D341Med (cell line): ENCODE results near the gene TP73.
A peak's percentile ranks its signal among the peaks of the same experiment; 100 is the strongest.

Experiments
- DNase-seq: peaks from one replicate; pipeline ENCODE4 v3.0.0; 2012; ENCODE audit warnings: low spot score

Gene TP73

GRCh38 chr1:3651930-3652547, at the start of gene TP73:
TP73 (plus strand) TSS chr1:3652516; CDS start chr1:3682366, 29,850 bp downstream.
- peak; percentile 84 for DNase-seq

GRCh38 chr1:3603156-3603555, 49.2 kb upstream of the TP73 start:
- no peak for DNase-seq

GRCh38 chr1:3603571-3604467, 48.5 kb upstream of the TP73 start:
- DNase-seq: no peak

GRCh38 chr1:3604468-3604974, 47.8 kb upstream of the TP73 start:
- no peak for DNase-seq

- DNase-seq: no peak
These were observed 47.1 kb upstream of the TP73 start for GRCh38 chr1:3604997-3605823.

GRCh38 chr1:3606779-3607702, 45.3 kb upstream of the TP73 start:
- no peak for DNase-seq

- DNase-seq: no peak
These were observed 44.6 kb upstream of the TP73 start for GRCh38 chr1:3607703-3608065.

GRCh38 chr1:3608154-3608553, 44.2 kb upstream of the TP73 start:
- no peak for DNase-seq

GRCh38 chr1:3609016-3609768, 43.1 kb upstream of the TP73 start:
- DNase-seq: no peak

GRCh38 chr1:3609769-3610526, 42.4 kb upstream of the TP73 start:
- no peak for DNase-seq

- DNase-seq: no peak
These were observed 41.7 kb upstream of the TP73 start for GRCh38 chr1:3610527-3611169.

- peak; percentile 82 for DNase-seq
These were observed 40.9 kb upstream of the TP73 start, which contains the start of gene MEGF6 for GRCh38 chr1:3611170-3612019. MEGF6 (minus strand) TSS chr1:3611508; CDS start chr1:3611268, 240 bp downstream.

GRCh38 chr1:3612123-3612522, 40.2 kb upstream of the TP73 start:
- DNase-seq: no peak

- peak; percentile 67 for DNase-seq
These were observed 37.3 kb upstream of the TP73 start for GRCh38 chr1:3614755-3615742.

- DNase-seq: no peak
These were observed 35.5 kb upstream of the TP73 start for GRCh38 chr1:3616861-3617260.

GRCh38 chr1:3617806-3618345, 34.4 kb upstream of the TP73 start:
- DNase-seq: no peak

- no peak for DNase-seq
These were observed 33.8 kb upstream of the TP73 start for GRCh38 chr1:3618531-3618880.
